HG02840 (cell line): ENCODE measurements around the gene CEP85L.

ENCODE experiments used
- ATAC-seq: cut with Tn5 transposase; IDR thresholded peaks from one replicate; pipeline ENCODE4 v1.9.1; 2021; ENCODE audit warnings: mild to moderate bottlenecking, moderate library complexity, moderate number of reproducible peaks; ENCODE audit not compliant: unreplicated experiment, low FRiP score

Gene CEP85L

GRCh38 chr6:118506071-118506638 lies 145.2 kb downstream of the CEP85L start:
- ATAC-seq: no peak

DNA sequence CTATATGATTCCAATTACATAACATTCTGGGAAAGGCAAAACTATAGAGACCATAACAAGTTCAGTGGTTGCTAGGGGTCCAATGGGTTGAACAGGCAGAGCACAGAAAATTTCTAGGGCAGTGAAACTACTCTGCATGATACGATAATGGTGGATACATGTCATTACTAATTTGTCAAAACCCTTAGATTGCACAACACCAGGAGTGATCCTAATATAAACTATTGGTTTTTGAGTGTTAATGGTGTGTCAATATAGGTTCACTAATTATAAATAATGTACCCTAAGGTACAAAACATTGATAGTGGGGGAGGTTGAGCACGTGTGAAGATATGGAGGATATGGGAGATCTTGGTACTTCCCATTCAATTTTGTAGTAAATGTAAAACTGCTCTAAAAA lies 145.7 kb downstream of the CEP85L start:
- ATAC-seq: no peak

DNA sequence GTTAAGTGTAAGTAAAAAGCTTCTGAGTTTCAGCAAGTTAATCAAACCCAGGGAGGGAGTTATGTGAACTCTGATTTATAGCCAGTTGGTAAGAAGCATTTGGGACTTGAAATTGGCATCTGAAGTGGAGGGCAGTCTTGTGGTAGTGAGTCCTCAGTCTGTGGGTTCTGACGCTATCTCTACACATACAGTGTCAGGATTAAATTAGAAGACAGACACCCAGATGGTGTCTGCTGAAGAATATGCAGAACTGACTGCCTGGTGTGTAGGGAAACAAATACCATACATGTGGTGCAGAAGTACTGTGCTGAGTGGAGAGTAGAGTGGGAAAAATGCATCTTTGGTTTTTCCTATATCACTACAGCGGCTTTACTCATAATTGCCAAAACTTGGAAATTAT lies 146.8 kb downstream of the CEP85L start:
- no peak for ATAC-seq

GRCh38 chr6:118502169-118502568 lies 149.2 kb downstream of the CEP85L start:
- no peak for ATAC-seq

- no peak for ATAC-seq
Observed at GRCh38 chr6:118501765-118502164, 149.6 kb downstream of the CEP85L start.

GRCh38 chr6:118501099-118501498 lies 150.3 kb downstream of the CEP85L start:
- ATAC-seq: no peak

GRCh38 chr6:118500130-118501015 lies 151.0 kb downstream of the CEP85L start:
- no peak for ATAC-seq

DNA sequence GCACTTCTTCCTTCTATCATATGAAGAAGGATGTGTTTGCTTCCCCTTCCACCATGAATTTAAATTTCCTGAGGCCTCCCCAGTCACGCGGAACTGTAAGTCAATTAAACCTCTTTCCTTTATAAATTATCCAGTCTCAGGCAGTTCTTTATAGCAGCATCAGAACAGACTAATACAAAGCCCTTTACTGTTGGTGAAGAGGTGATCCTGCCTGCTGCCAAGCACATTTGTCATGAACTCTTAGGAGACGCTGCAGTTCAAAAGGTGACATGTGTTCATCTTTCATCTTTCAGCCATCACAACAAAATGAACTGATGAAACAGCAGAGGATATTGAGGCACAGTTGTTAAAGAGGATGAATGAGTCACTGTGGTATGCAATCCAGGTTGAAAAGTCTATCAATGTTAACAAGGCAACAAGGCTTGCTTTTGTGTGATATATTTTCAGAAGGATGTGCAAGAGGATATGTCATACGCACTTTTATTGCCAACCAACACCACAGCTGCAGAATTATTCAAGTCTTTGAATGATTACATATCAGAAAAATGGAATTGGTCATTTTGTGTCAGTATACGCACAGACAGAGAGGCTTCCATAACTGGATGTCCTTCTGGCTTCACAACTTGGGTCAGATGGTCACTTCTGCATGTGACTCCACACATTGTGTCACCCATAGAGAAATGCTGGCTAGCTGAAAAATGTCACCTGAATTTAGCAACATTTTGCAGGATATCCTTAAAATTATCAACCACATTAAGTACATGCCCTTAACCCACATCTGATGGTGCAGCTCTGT lies 155.7 kb downstream of the CEP85L start:
- no peak for ATAC-seq

DNA sequence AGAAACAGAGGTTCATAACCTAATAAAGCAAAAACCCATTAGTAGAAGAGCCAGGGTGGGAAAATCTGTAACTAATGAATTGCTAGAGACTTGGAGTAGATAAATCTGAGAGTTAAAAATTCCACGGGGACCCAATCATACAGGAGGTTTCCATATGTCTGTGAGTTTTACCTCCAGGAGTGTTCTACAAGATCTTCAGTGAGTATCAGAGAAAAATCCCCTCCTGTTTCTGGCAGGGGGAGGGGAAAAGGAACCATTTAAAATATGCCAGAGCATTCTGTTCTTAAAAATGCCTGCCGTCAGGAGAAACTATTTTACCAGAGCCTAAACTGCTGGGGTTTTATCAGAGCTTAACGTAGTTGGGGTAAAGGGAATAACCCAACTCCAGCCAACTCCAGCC lies 157.3 kb downstream of the CEP85L start:
- ATAC-seq: no peak

GRCh38 chr6:118489990-118490389 lies 161.4 kb downstream of the CEP85L start:
- ATAC-seq: no peak

DNA sequence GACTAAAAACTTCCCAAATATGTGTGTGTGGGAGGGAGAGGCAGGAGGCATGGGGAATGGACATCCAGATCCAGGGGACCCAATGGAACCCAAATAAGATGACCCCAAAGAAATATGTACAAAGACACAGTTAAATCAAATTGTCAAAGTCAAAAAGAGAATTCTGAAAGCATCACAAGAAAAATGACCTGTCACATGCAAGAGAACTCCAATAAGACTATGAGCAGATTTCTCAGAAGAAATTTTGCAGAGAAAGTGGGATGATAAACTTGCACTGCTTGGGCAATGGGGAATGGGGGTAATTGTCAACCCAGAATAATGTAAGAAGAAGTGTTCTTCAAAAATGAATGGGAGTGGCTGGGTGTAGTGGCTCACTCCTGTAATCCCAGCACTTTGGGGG lies 162.8 kb downstream of the CEP85L start:
- no peak for ATAC-seq

DNA sequence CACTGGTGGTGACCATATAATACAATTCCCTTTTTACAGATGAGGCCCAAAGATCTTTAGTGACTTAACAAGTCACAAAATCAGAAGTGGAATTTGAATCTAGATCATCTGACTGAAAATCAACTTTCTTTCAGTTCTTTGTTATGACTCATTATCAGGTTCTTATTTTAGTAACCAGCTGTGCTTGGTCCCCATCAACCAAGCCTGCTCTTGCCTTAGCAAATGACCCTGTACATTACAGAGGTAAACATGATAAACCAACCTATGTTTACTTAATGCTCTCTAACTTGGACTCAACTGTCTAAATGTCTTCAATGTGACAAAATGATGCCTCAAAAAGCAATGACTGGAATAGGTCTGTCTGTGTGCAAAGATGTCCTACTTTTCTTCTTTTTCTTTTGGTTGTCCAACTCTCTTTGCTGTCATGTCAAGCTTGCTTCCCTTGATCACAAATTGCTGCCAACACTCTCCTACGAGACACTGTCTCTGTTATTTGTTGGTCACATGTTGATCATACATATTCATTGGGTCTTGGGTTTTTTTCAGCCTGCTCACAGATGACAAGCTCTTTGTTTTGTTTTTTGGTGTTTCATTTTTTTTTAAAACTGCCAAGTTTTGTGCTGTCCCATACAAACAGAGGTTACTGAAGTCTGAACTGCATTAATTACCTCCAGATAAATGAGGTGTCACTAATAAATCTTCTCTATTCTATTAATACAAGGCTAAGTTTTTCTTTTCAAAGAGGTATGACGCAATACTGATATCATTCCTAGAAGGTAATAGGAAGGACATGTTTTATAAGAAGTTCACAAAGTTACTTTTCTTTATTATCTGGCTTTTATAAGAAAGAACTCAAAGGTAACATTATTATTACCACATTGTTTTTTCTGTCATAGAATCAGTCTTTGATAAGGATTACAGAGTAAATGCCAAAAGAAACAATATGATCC lies 165.5 kb downstream of the CEP85L start:
- ATAC-seq: peak; percentile 88

GRCh38 chr6:118476551-118476950 lies 174.8 kb downstream of the CEP85L start:
- no peak for ATAC-seq

DNA sequence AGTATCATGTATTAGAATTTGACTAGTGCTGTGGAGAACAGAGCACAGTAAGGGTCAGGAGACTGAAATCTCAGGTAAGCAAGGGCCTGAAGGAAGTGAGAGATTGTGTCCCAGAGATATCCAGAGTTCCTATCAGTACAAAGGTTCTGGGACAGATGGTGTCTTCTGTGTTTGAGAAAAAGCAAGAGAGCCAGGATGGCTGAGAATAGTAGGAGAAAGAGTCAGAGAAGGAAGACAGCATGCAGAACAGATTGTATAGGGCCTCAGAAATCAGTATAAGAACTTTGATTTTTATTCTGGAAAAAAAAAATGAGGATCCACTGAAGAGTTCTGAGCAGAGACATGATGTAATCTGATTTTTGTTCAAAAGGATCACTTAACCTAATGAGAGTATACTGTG lies 178.1 kb downstream of the CEP85L start:
- ATAC-seq: no peak

- no peak for ATAC-seq
Observed at GRCh38 chr6:118469468-118469867, 181.9 kb downstream of the CEP85L start.

- ATAC-seq: no peak
Observed at GRCh38 chr6:118468682-118469465, 182.5 kb downstream of the CEP85L start.

- ATAC-seq: no peak
Observed at GRCh38 chr6:118467181-118467580, 184.2 kb downstream of the CEP85L start.

GRCh38 chr6:118464620-118465019 lies 186.8 kb downstream of the CEP85L start:
- no peak for ATAC-seq

- ATAC-seq: no peak
Observed at GRCh38 chr6:118460958-118461470, 190.4 kb downstream of the CEP85L start.
